Omental fat pad (tissue), 4 donors: ENCODE data around the gene SMR3A. TPM values are rescaled to one million over a fixed set of nuclear protein-coding genes. Genes with fewer than 3 reads are reported as not detected.

Experiments
- ATAC-seq: fragments of 150-250 bp; one replicate; pipeline ENCODE4 v1.9.1; 2016; ENCODE audit warnings: mild to moderate bottlenecking, moderate library complexity; ENCODE audit not compliant: low FRiP score
- DNase-seq: peaks from one replicate; pipeline ENCODE4 v3.0.0-alpha.2; 2019; ENCODE audit warnings: low spot score
- CTCF ChIP-seq, 3 donors: fragments of 450-650 bp; IDR thresholded peaks; one replicate each; pipeline ENCODE4 v1.5.1; 2016 to 2017; ENCODE audit warnings: antibody characterized with exemption in 3 of 3, mild to moderate bottlenecking in 3 of 3, moderate library complexity in 2 of 3
- total RNA-seq, 4 donors: library from RNA; depleted of rRNA; stranded (reverse); fragments of >200 nt; gene quantifications; one replicate each; pipeline ENCODE4 v1.1.0, GENCODE V29; 2016

Gene SMR3A
- total RNA-seq, 4 donors from 2014 or later = not detected

- DNase-seq (no peak), ATAC-seq (no peak)
- TF ChIP-seq CTCF (IDR thresholded peaks at IDR 0.05) = no peak
These were observed 20.0 kb downstream of the SMR3A start for GRCh38 chr4:70380578-70380977.

- TF ChIP-seq CTCF (IDR thresholded peaks at IDR 0.05) = no peak
- ATAC-seq (no peak), DNase-seq (no peak)
These were observed 22.2 kb downstream of the SMR3A start, which contains the start of gene SMR3B for GRCh38 chr4:70382691-70383181. Gene SMR3B (plus strand): TSS chr4:70383131. CDS start chr4:70384511, 1,380 bp downstream.

GRCh38 chr4:70392057-70392776 is 31.7 kb downstream of the SMR3A start:
- DNase-seq (no peak), ATAC-seq (no peak)
- TF ChIP-seq CTCF (IDR thresholded peaks at IDR 0.05) = no peak

- ATAC-seq (no peak), DNase-seq (no peak)
- TF ChIP-seq CTCF (IDR thresholded peaks at IDR 0.05) = no peak
These were observed 37.0 kb downstream of the SMR3A start, which contains the start of gene OPRPN for GRCh38 chr4:70397580-70397979. Gene OPRPN (plus strand): TSS chr4:70397940. CDS start chr4:70399286, 1,346 bp downstream.

GRCh38 chr4:70399319-70399718 is 38.8 kb downstream of the SMR3A start:
- no peak for ATAC-seq
- DNase-seq = no peak
- TF ChIP-seq CTCF (IDR thresholded peaks at IDR 0.05) = no peak

GRCh38 chr4:70402762-70403161 is 42.2 kb downstream of the SMR3A start:
- no peak for DNase-seq
- ATAC-seq = no peak
- no peak for TF ChIP-seq CTCF (IDR thresholded peaks at IDR 0.05)

- ATAC-seq = no peak
- no peak for DNase-seq
These were observed 45.2 kb downstream of the SMR3A start for GRCh38 chr4:70405765-70406164.

More at GRCh38 chr4:70405765-70406164, 45.2 kb downstream of the SMR3A start:
- no peak for TF ChIP-seq CTCF (IDR thresholded peaks at IDR 0.05)
